H1 (cell line): Measurements from ENCODE around the gene MPZL3. TPM values are rescaled to one million over a fixed set of nuclear protein-coding genes. Genes with fewer than 3 reads are reported as not detected.

Source experiments
- CTCF ChIA-PET: fragments of 300-600 bp; sonication (Branson Sonifier 250); formaldehyde crosslinking; loops from one replicate; lab custom pipeline; 2021; ENCODE audit not compliant: partially characterized antibody; lab: Charles Lee
- POLR2A ChIA-PET: fragments of 300-600 bp; sonication (Branson Sonifier 250); formaldehyde crosslinking; loops from one replicate; lab custom pipeline; 2021; ENCODE audit warnings: inconsistent platforms; ENCODE audit not compliant: partially characterized antibody; lab: Charles Lee
- DNase-seq, 2 experiments: peaks; one replicate each; pipeline versions ENCODE4 v3.0.0 to v3.0.0-alpha.2; 2010 to 2022; ENCODE audit warnings: low spot score in 2 of 2, low read depth in 1 of 2, mixed read lengths in 1 of 2
- FAIRE-seq: peaks from 2 replicates; lab custom pipeline; 2011; peaks lifted over from hg19 to GRCh38; lab: Jason Lieb, UNC
- H2AFZ ChIP-seq: 2 replicates; pipeline ENCODE4 v1.8.1; 2012; ENCODE audit warnings: low read length, inconsistent platforms
- H2AK5ac ChIP-seq: 2 replicates; pipeline ENCODE4 v1.6.1; 2013; ENCODE audit warnings: low read depth, low read length
- H2BK120ac ChIP-seq: replicated peaks from 2 replicates; pipeline ENCODE3; 2013; ENCODE audit warnings: low read depth, low read length, inconsistent platforms
- H2BK12ac ChIP-seq: 2 replicates; pipeline ENCODE4 v1.6.1; 2013; ENCODE audit warnings: low read depth, low read length
- H2BK15ac ChIP-seq: 2 replicates; pipeline ENCODE4 v1.6.1; 2013; ENCODE audit warnings: low read length
- H2BK20ac ChIP-seq: 2 replicates; pipeline ENCODE4 v1.6.1; 2013; ENCODE audit warnings: low read length
- H2BK5ac ChIP-seq: 2 replicates; pipeline ENCODE4 v1.6.1; 2013; ENCODE audit warnings: low read depth, low read length
- H3K14ac ChIP-seq: 2 replicates; pipeline ENCODE4 v1.6.1; 2013; ENCODE audit warnings: inconsistent platforms; ENCODE audit not compliant: insufficient read length
- H3K18ac ChIP-seq: 2 replicates; pipeline ENCODE4 v1.6.1; 2013; ENCODE audit warnings: low read length; ENCODE audit errors: extremely low read depth
- H3K23ac ChIP-seq: 2 replicates; pipeline ENCODE4 v1.6.1; 2013; ENCODE audit warnings: inconsistent platforms; ENCODE audit not compliant: insufficient read length
- H3K23me2 ChIP-seq: 2 replicates; pipeline ENCODE4 v1.6.1; 2013; ENCODE audit warnings: low read depth, low read length
- H3K27ac ChIP-seq: 2 replicates; pipeline ENCODE4 v1.6.1; 2011; ENCODE audit warnings: low read depth, low read length, inconsistent platforms
- H3K27me3 ChIP-seq, 4 experiments: replicated peaks in 1 of 4; 1 replicate in 1 of 4; 2 replicates in 3 of 4; pipeline versions ENCODE4 v1.6.1 to v1.8.1; 2011 to 2013; ENCODE audit warnings: low read length in 3 of 4, mild to moderate bottlenecking in 3 of 4, inconsistent platforms in 2 of 4, mixed read lengths in 2 of 4, moderate library complexity in 1 of 4; ENCODE audit not compliant: control insufficient read depth in 3 of 4, insufficient read depth in 3 of 4; ENCODE audit errors: extremely low read depth in 1 of 4
- H3K36me3 ChIP-seq, 4 experiments: 2 replicates each; pipeline versions ENCODE4 v1.6.1 to v1.8.1; 2011 to 2013; ENCODE audit warnings: mild to moderate bottlenecking in 4 of 4, low read length in 3 of 4, moderate library complexity in 2 of 4, control low read depth in 1 of 4, inconsistent platforms in 1 of 4; ENCODE audit not compliant: insufficient read depth in 4 of 4, control insufficient read depth in 2 of 4
- H3K4ac ChIP-seq: replicated peaks from 2 replicates; pipeline ENCODE3; 2013; ENCODE audit warnings: low read length, low read depth, mixed read lengths, inconsistent platforms; ENCODE audit not compliant: insufficient read length
- H3K4me1 ChIP-seq, 4 experiments: replicated peaks in 1 of 4; 1 replicate in 1 of 4; 2 replicates in 3 of 4; pipeline versions ENCODE4 v1.6.1 to v1.8.1; 2011 to 2013; ENCODE audit warnings: low read length in 3 of 4, inconsistent platforms in 2 of 4, mixed read lengths in 1 of 4; ENCODE audit not compliant: insufficient read depth in 4 of 4, control insufficient read depth in 3 of 4
- H3K4me2 ChIP-seq, 2 experiments: 2 replicates each; pipeline versions ENCODE4 v1.6.1 to v1.8.1; 2011 to 2013; ENCODE audit warnings: low read depth in 2 of 2, low read length in 2 of 2, control low read depth in 1 of 2, inconsistent platforms in 1 of 2, mild to moderate bottlenecking in 1 of 2; ENCODE audit not compliant: insufficient read depth in 1 of 2
- H3K4me3 ChIP-seq, 4 experiments: fragments of 200-600, 300-600 bp in 1 of 4; sonication (generic), shearing (Covaris generic), sonication (Bioruptor Twin) in 1 of 4; 2 replicates each; pipeline versions ENCODE4 v1.5.1 to v1.8.1; 2011 to 2016; ENCODE audit warnings: low read length in 4 of 4, low read depth in 3 of 4, control low read depth in 2 of 4, inconsistent platforms in 2 of 4, mild to moderate bottlenecking in 2 of 4, mixed read lengths in 1 of 4, moderate library complexity in 1 of 4; ENCODE audit not compliant: insufficient read depth in 2 of 4; ENCODE audit errors: extremely low read depth in 1 of 4
- H3K56ac ChIP-seq: replicated peaks from 2 replicates; pipeline ENCODE3; 2013; ENCODE audit warnings: low read depth, mild to moderate bottlenecking, mixed read lengths, low read length, inconsistent platforms; ENCODE audit not compliant: insufficient read length
- H3K79me1 ChIP-seq: 2 replicates; pipeline ENCODE4 v1.6.1; 2013; ENCODE audit warnings: low read depth, low read length, control low read depth
- H3K79me2 ChIP-seq, 2 experiments: 2 replicates each; pipeline versions ENCODE4 v1.6.1 to v1.8.1; 2012 to 2013; ENCODE audit warnings: low read length in 2 of 2, mild to moderate bottlenecking in 2 of 2, inconsistent platforms in 1 of 2; ENCODE audit not compliant: insufficient read depth in 2 of 2, control insufficient read depth in 1 of 2
- H3K9ac ChIP-seq, 4 experiments: replicated peaks in 1 of 4; 1 replicate in 1 of 4; 2 replicates in 3 of 4; pipeline versions ENCODE4 v1.6.1 to v1.8.1; 2011 to 2013; ENCODE audit warnings: low read depth in 3 of 4, low read length in 3 of 4, control low read depth in 2 of 4, mild to moderate bottlenecking in 2 of 4, moderate library complexity in 2 of 4, inconsistent platforms in 1 of 4; ENCODE audit errors: extremely low read depth in 1 of 4
- H3K9me3 ChIP-seq, 2 experiments: 2 replicates each; pipeline versions ENCODE4 v1.6.1 to v1.8.1; 2012 to 2013; ENCODE audit warnings: mild to moderate bottlenecking in 2 of 2, moderate library complexity in 2 of 2, control low read depth in 1 of 2, inconsistent platforms in 1 of 2, low read depth in 1 of 2, low read length in 1 of 2, mixed read lengths in 1 of 2; ENCODE audit not compliant: insufficient read depth in 2 of 2
- H4K20me1 ChIP-seq, 2 experiments: replicated peaks in 1 of 2; 2 replicates each; pipeline versions ENCODE3 to v1.8.1; 2011 to 2013; ENCODE audit warnings: inconsistent platforms in 2 of 2, low read length in 2 of 2, mild to moderate bottlenecking in 1 of 2; ENCODE audit not compliant: insufficient read depth in 2 of 2, control insufficient read depth in 1 of 2
- H4K5ac ChIP-seq: 2 replicates; pipeline ENCODE4 v1.6.1; 2013; ENCODE audit warnings: low read length, low read depth, mixed read lengths, inconsistent platforms; ENCODE audit not compliant: insufficient read length
- H4K8ac ChIP-seq: 2 replicates; pipeline ENCODE4 v1.8.0; 2013; ENCODE audit warnings: mild to moderate bottlenecking, moderate library complexity, low read length, inconsistent platforms; ENCODE audit not compliant: insufficient read depth; ENCODE audit errors: extremely low read depth
- H4K91ac ChIP-seq: replicated peaks from 2 replicates; pipeline ENCODE3; 2013; ENCODE audit warnings: low read length, mixed read lengths, inconsistent platforms; ENCODE audit not compliant: insufficient read length
- CBX8 ChIP-seq: fragments of 300-800, 300-1000 bp; sonication (generic); IDR thresholded peaks from 2 replicates; pipeline ENCODE4 v1.7.1; 2016; ENCODE audit warnings: low read depth, low read length, borderline replicate concordance
- EGR1 ChIP-seq: IDR thresholded peaks from 2 replicates; pipeline ENCODE4 v1.6.1; 2011; ENCODE audit warnings: low read depth, low read length, borderline replicate concordance
- JUND ChIP-seq: IDR thresholded peaks from 2 replicates; pipeline ENCODE4 v1.6.1; 2011; ENCODE audit warnings: mild to moderate bottlenecking, improper control_type of control experiment, low read length
- KDM1A ChIP-seq: fragments of 200-600, 300-600 bp; sonication (generic); IDR thresholded peaks from 2 replicates; pipeline ENCODE4 v1.7.1; 2016; ENCODE audit warnings: mild to moderate bottlenecking, low read length, borderline replicate concordance
- KDM5A ChIP-seq: fragments of 200-600 bp; IDR thresholded peaks from 2 replicates; pipeline ENCODE4 v1.7.1; 2012; ENCODE audit warnings: mild to moderate bottlenecking, low read length, inconsistent platforms, mixed read lengths
- MAFK ChIP-seq: IDR thresholded peaks from 2 replicates; pipeline ENCODE4 v1.6.1; 2012; ENCODE audit warnings: low read depth, mild to moderate bottlenecking, improper control_type of control experiment, low read length
- RAD21 ChIP-seq, 2 experiments: IDR thresholded peaks in 1 of 2; conservative IDR thresholded peaks in 1 of 2; 2 replicates each; pipeline ENCODE4 v1.6.1; 2011; ENCODE audit warnings: low read depth in 2 of 2, low read length in 2 of 2, improper control_type of control experiment in 1 of 2, inconsistent platforms in 1 of 2, mild to moderate bottlenecking in 1 of 2, moderate library complexity in 1 of 2
- SAP30 ChIP-seq: fragments of 300-600 bp; sonication (generic); IDR thresholded peaks from 2 replicates; pipeline ENCODE4 v1.7.1; 2012; ENCODE audit warnings: low read length, moderate library complexity, mild to moderate bottlenecking, inconsistent platforms; ENCODE audit not compliant: insufficient read depth, insufficient replicate concordance
- TBP ChIP-seq: IDR thresholded peaks from 2 replicates; pipeline ENCODE4 v1.6.1; 2011; ENCODE audit warnings: low read depth, low read length, improper control_type of control experiment
- YY1 ChIP-seq: IDR thresholded peaks from 2 replicates; pipeline ENCODE4 v1.6.1; 2011; ENCODE audit warnings: low read depth, mild to moderate bottlenecking, low read length
- WGBS, 2 experiments: shearing (Covaris generic) in 1 of 2; methylation state at CpG; one replicate each; pipeline versions ENCODE4 v1.1.6 to v1.1.7; 2013 to 2015; ENCODE audit warnings: low lambda C conversion rate in 2 of 2, mixed read lengths in 2 of 2, inconsistent platforms in 1 of 2, low coverage in 1 of 2, missing lambda C conversion rate in 1 of 2; ENCODE audit not compliant: insufficient replicate concordance in 2 of 2, insufficient coverage in 1 of 2, insufficient read length in 1 of 2; ENCODE audit errors: extremely low coverage in 1 of 2, missing lambda C conversion rate in 1 of 2; 5-methylcytosine and 5-hydroxymethylcytosine counted together
- polyA plus RNA-seq, 7 experiments: library from polyadenylated mRNA; depleted of rRNA in 3 of 7; stranded (reverse) in 5 of 7; unstranded in 2 of 7; fragments of >200 nt in 5 of 7; fragments of 200-250 nt in 2 of 7; gene quantifications; 1 replicate in 5 of 7; 2 replicates in 1 of 7; 4 replicates in 1 of 7; pipeline versions ENCODE4 v1.2.1 to v1.2.3, GENCODE V29; 2011 to 2013; ENCODE audit warnings: missing spikeins in 2 of 7, mixed read lengths in 2 of 7
- total RNA-seq: library from RNA; stranded (reverse); fragmentation: NEBNext Ultra II Directional; extraction: Animal tissue kit (Norgen Biotek cat#: 25700); gene quantifications from 2 replicates; pipeline ENCODE4 v1.2.1, GENCODE V29; 2021
- TF ChIP-seq, protein P1 (sequence below): IDR thresholded peaks from 2 replicates; pipeline ENCODE4 v1.6.1; 2011; ENCODE audit warnings: low read depth, mild to moderate bottlenecking, low read length; ENCODE audit not compliant: insufficient read depth
- TF ChIP-seq, protein P2 (sequence below): IDR thresholded peaks from 2 replicates; pipeline ENCODE4 v1.6.1; 2012; ENCODE audit warnings: low read length, inconsistent platforms

Gene MPZL3
- total and polyA plus RNA-seq, 2 of the 8 experiments (the other 6 are each of a cell fraction or from before 2014, with no cell fraction given), result 1.1 to 3.9 TPM

DNA sequence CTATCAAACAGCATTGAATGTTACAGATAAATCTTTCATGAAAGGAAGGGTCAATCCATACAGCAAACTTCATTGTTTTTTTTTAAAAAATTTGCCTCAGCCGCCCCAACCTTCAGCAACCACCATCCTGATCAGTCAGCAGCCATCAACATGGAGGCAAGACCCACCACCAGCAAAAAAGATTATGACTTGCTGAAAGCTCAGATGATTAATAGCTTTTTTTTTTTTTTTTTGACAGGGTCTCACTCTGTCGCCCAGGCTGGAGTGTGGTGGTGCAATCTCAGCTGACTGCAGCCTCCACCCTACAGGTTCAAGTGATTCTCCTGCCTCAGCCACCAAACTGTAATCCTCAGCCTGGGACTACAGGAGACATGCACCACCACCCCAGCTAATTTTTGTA, 34.4 kb upstream of the MPZL3 start:
- H3K4ac ChIP-seq, result no peak overlapping the region
- no peak overlapping the region for H2BK120ac ChIP-seq
- no peak overlapping the region for H4K8ac ChIP-seq
- H3K56ac ChIP-seq, result no peak overlapping the region
- H4K20me1 ChIP-seq, result no peaks in the 10 kb centered on the region
- H3K23me2 ChIP-seq, result no peaks in the 10 kb centered on the region
- H3K4me1 ChIP-seq, result no peaks in the 10 kb centered on the region
- H4K5ac ChIP-seq, result no peak overlapping the region
- H3K79me2 ChIP-seq, result no peaks in the 10 kb centered on the region
- no peak overlapping the region for H3K23ac ChIP-seq
- H3K27me3 ChIP-seq, result no peaks in the 10 kb centered on the region
- no peak for FAIRE-seq
- H3K27ac ChIP-seq, result no peak overlapping the region
- H2BK15ac ChIP-seq, result no peak overlapping the region
- no peak overlapping the region for H3K14ac ChIP-seq
- POLR2A ChIA-PET, result no interaction called here
- DNase-seq, result no peak
- H2AK5ac ChIP-seq, result no peak overlapping the region
- H3K79me1 ChIP-seq, result no peaks in the 10 kb centered on the region
- H3K18ac ChIP-seq, result no peak overlapping the region
- CTCF ChIA-PET, result interaction anchor here (1.5 to 4.5 kb wide), 2 partner anchors 10 to 115 kb away, joined by 3 to 29 read pairs; no protein-coding TSS in a partner anchor
- no peak overlapping the region for H3K4me2 ChIP-seq
- no peaks in the 10 kb centered on the region for H3K9me3 ChIP-seq
- no peak overlapping the region for H2AFZ ChIP-seq
- no peak overlapping the region for H4K91ac ChIP-seq
- WGBS, 2 experiments, result 73% methylated on average over 2 of the region's 2 CpGs; no CpG with 5 or more reads in 1 of the 2 experiments
- H2BK12ac ChIP-seq, result no peak overlapping the region
- H3K4me3 ChIP-seq, result no peak overlapping the region
- H3K36me3 ChIP-seq, result no peaks in the 10 kb centered on the region
- no peak overlapping the region for H2BK20ac ChIP-seq
- no peak overlapping the region for H2BK5ac ChIP-seq
- no peak overlapping the region for H3K9ac ChIP-seq
- TF ChIP-seq EGR1 (no peak), RAD21 (IDR thresholded peaks at IDR 0.05 in 1 of 2, conservative IDR thresholded peaks at IDR 0.05 in 1 of 2; ENCODE audit: low read depth in 2 of 2, low read length in 2 of 2) (no peak), SAP30 (no peak), JUND (no peak), CBX8 (no peak), MAFK (no peak), KDM5A (no peak), TBP (no peak), YY1 (no peak), KDM1A (no peak)
- TF ChIP-seq, protein P1, sequence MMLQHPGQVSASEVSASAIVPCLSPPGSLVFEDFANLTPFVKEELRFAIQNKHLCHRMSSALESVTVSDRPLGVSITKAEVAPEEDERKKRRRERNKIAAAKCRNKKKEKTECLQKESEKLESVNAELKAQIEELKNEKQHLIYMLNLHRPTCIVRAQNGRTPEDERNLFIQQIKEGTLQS, result no peak
- TF ChIP-seq, protein P2, sequence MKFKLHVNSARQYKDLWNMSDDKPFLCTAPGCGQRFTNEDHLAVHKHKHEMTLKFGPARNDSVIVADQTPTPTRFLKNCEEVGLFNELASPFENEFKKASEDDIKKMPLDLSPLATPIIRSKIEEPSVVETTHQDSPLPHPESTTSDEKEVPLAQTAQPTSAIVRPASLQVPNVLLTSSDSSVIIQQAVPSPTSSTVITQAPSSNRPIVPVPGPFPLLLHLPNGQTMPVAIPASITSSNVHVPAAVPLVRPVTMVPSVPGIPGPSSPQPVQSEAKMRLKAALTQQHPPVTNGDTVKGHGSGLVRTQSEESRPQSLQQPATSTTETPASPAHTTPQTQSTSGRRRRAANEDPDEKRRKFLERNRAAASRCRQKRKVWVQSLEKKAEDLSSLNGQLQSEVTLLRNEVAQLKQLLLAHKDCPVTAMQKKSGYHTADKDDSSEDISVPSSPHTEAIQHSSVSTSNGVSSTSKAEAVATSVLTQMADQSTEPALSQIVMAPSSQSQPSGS, result no peak
